Cardiac fibroblast (primary cell): ENCODE measurements around the gene ELP6.
"Not testable (repeated sequence)": the region's sequence is repeated elsewhere in the genome, so short reads cannot be mapped to it uniquely, and the experiment has no call there.

ENCODE experiments used
- DNase-seq, 2 donors: peaks; one replicate each; pipeline versions ENCODE4 v3.0.0 to v3.0.0-alpha.2; 2010; ENCODE audit warnings: low read depth in 2 of 2
- H3K4me3 ChIP-seq, 2 donors: replicated peaks in 1 of 2; 1 replicate in 1 of 2; 2 replicates in 1 of 2; pipeline ENCODE4 v1.5.1; 2011; ENCODE audit warnings: low read depth in 2 of 2, low read length in 2 of 2, mild to moderate bottlenecking in 2 of 2, moderate library complexity in 1 of 2
- CTCF ChIP-seq: IDR thresholded peaks from one replicate; pipeline ENCODE4 v1.5.1; 2011; ENCODE audit warnings: low read depth, mild to moderate bottlenecking, low read length, inconsistent platforms

ELP6 gene

DNA sequence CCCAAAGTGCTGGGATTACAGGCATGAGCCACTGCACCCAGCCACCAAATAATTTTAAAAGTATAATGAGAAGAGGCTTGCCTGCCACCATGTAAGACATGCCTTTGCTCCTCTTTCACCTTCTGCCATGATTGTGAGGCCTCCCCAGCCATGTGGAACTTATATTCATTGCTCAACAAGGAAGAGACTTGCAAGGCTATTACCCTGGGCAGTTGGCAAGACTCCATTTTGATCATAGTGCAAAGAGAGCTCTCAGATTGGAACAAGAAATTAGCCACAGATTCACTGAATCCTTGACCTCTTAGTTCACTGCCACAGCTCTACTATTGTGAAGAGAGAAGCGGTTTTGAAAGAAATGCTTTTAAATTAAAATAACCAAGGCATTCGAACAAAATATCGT is 43.9 kb downstream of the ELP6 start:
- H3K4me3 ChIP-seq: no peak overlapping the region
- TF ChIP-seq CTCF: no peak
- DNase-seq: peak; percentile 6 to 38

GRCh38 chr3:47468315-47468714 is 45.2 kb downstream of the ELP6 start:
- not testable (repeated sequence) for DNase-seq, H3K4me3 ChIP-seq

DNA sequence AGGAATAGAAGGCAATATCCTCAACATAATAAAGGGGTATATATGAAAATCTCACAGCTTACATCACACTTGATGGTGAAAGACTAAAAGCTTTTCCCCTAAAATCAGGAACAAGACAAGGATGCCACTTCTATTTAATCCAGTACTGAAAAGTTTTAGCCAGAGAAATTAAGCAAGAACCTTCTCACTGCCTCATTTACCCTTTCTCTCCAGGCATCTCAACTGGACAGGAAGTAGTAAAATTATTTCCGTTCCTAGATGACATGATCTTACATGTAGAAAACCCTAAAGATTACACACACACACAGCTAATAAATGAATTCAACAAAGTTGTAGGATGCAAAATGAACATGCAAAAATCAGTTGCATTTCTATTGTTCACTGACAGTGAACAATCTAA is 48.9 kb downstream of the ELP6 start:
- no peak overlapping the region for H3K4me3 ChIP-seq
- TF ChIP-seq CTCF: no peak
- DNase-seq: peak in 1 of 2 donors; percentile 12

- H3K4me3 ChIP-seq, DNase-seq: not testable (repeated sequence)
Observed at GRCh38 chr3:47459534-47460085, 53.9 kb downstream of the ELP6 start.

- no peak for TF ChIP-seq CTCF
- DNase-seq: no peak
- H3K4me3 ChIP-seq: no peak overlapping the region
Observed at GRCh38 chr3:47456984-47457383, 56.5 kb downstream of the ELP6 start.

DNA sequence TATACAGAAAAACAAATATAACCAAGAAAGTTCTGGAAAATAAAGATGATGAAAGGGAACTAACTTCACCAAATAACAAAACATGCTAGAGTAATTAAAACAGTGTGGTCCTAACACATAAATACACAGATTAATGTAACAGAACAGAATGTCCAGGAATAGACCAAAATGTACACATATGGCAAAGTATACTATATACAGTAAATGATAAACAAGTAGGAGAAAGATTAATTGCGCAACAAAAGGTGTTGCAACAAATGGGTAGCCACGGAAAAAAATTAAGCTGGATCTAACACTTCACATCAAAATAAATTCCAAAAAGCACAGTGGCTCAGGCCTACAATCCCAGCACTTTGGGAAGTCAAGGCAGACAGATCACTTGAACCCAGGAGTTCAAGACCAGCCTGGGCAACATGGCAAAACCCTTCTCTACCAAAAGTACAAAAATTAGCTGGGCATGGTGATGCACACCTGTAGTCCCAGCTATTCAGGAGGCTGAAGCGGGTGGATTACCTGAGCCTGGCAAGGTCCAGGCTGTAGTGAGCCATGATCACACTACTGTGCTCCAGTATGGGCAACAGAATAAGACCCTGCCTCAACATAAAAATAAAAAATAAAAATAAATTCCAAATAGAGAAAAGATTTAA is 57.6 kb downstream of the ELP6 start:
- no peak for TF ChIP-seq CTCF
- no peak overlapping the region for H3K4me3 ChIP-seq
- DNase-seq: peak; percentile 41 to 44

DNA sequence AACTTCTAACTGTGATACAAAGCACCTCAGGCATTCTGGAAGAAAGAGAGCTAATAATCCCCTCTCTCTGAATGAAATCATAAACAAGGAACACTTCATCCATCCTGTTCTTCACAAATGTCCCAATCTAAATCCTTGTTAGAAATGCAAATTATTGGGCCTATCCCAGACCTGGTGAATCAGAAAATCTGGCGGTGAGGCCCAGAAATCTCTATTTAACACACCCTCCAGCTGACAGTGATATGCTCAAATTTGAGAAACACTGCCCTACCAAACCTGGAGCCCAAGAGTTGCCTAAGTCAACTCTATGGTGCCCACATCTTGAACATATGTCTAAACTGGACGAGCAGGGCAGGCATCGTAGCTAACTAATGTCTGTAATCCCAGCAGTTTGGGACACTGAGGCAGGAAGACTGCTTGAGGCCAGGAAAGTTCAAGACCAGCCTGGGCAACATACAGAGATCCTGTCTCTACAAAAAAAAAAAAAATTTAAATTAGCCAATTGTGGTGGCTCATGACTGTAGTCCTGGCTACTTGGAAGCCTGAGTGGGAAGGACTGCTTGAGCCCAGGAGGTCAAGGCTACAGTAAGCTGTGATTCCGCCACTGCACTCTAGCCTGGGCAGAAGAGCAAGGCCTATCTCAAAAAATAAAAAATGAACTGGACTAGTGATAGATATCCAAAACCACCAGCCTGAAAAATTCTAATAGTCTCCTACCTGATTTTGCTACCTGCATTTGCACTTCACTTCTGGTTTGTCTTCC is 60.9 kb downstream of the ELP6 start:
- DNase-seq: no peak

More for the DNA sequence above, 60.9 kb downstream of the ELP6 start:
- H3K4me3 ChIP-seq: no peak overlapping the region
- TF ChIP-seq CTCF: no peak
